ENCODE data around the gene ERBB3.
A peak's percentile ranks its signal among the peaks of the same experiment; 100 is the strongest.
"Not testable (repeated sequence)": the region's sequence is repeated elsewhere in the genome, so short reads cannot be mapped to it uniquely, and the experiment has no call there.

Gene ERBB3

GRCh38 chr12:56074396-56074795 is 5.6 kb upstream of the ERBB3 start:
- TF ChIP-seq ARNT (IDR thresholded peaks at IDR 0.05) (no peak), SUZ12 (IDR thresholded peaks at IDR 0.05) (no peak), ZNF384 (IDR thresholded peaks at IDR 0.05) (no peak), FOXA1 (IDR thresholded peaks at IDR 0.05) (no peak), SP1 (IDR thresholded peaks at IDR 0.05) (no peak), NFRKB (IDR thresholded peaks at IDR 0.05) (no peak), LEF1 (IDR thresholded peaks at IDR 0.05; ENCODE audit: borderline replicate concordance) (no peak), L3MBTL2 (conservative IDR thresholded peaks at IDR 0.05) (no peak), ELF4 (IDR thresholded peaks at IDR 0.05) (no peak)
- CTCF ChIA-PET = interaction anchor here (0.6 to 0.9 kb wide), 2 partner anchors 11 kb away, joined by 3 to 4 read pairs; no protein-coding TSS in a partner anchor
- POLR2A ChIA-PET = interaction anchor here (2.5 kb wide), 1 partner anchor 30 kb away, joined by 13 read pairs; the partner anchor contains the start of gene PA2G4
- DNase-seq (ENCODE audit: extremely low spot score) = no peak

- ChIA-PET POLR2A (interaction anchor here (0.9 to 7.3 kb wide), 4 partner anchors 25 to 143 kb away, joined by 3 to 65 read pairs (median 3); partner anchors contain the start of genes PA2G4, RNF41 and ZC3H10), CTCF (interaction anchor here (0.7 kb wide), 1 partner anchor 1151 kb away, joined by 3 read pairs; the partner anchor contains the start of gene SHMT2)
- not testable (repeated sequence) for DNase-seq (ENCODE audit: extremely low spot score)
Observed at GRCh38 chr12:56077966-56078365, 2.0 kb upstream of the ERBB3 start.

- CTCF ChIA-PET = interaction anchor here (0.7 kb wide), 1 partner anchor 1151 kb away, joined by 3 read pairs; the partner anchor contains the start of gene SHMT2
- no peak for TF ChIP-seq FOXM1 (IDR thresholded peaks at IDR 0.05; ENCODE audit: borderline replicate concordance)
- no peak for TF ChIP-seq ZNF384 (IDR thresholded peaks at IDR 0.05)
- no peak for TF ChIP-seq BHLHE40 (IDR thresholded peaks at IDR 0.05; ENCODE audit: borderline replicate concordance)
- TF ChIP-seq HDGF (IDR thresholded peaks at IDR 0.05; ENCODE audit: borderline replicate concordance) = no peak
- TF ChIP-seq SP1 (IDR thresholded peaks at IDR 0.05) = no peak
- no peak for TF ChIP-seq CTBP1 (IDR thresholded peaks at IDR 0.05; ENCODE audit: borderline replicate concordance)
- TF ChIP-seq NFRKB (IDR thresholded peaks at IDR 0.05) = no peak
- TF ChIP-seq L3MBTL2 (conservative IDR thresholded peaks at IDR 0.05) = no peak
- POLR2A ChIA-PET = interaction anchor here (1.2 to 7.3 kb wide), 7 partner anchors 11 to 144 kb away, joined by 3 to 65 read pairs (median 6); partner anchors contain the start of genes PA2G4, RNF41 and ZC3H10
- DNase-seq (ENCODE audit: extremely low spot score) = no peak
Observed at GRCh38 chr12:56078427-56078826, 1.5 kb upstream of the ERBB3 start.

DNA sequence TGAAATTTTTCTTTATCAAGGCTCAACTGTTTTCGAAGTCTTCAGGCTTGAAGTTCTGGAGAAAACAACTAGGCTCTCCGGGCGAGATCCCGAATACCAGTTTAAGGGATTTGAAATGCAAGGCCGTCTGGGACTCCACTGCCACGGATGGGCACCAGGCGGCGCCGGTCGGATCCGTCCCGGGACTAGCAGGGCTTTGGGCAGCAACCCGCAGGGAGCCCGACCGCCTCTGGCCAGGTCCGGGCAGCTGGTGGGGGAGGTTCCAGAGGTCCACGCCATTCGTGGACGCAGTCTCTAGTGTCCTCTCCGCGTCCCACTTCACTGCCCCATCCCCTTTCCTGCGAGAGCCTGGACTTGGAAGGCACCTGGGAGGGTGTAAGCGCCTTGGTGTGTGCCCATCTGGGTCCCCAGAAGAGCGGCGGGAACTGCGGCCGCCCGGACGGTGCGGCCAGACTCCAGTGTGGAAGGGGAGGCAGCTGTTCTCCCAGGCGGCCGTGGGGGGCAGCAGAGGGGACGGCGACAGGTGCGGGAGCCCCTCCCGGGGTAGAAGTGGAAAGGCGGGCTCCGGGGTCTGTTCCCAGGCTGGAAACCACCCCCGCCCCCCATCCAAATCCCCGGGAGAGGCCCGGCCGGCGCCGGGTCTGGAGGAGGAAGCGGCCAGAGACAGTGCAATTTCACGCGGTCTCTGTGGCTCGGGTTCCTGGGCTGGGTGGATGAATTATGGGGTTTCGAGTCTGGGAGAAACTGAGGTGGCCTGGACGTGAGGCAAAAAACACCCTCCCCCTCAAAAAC is 838 bp upstream of the ERBB3 start:
- ChIA-PET POLR2A (interaction anchor here (0.6 to 7.3 kb wide), 13 partner anchors 9 to 261 kb away, joined by 3 to 65 read pairs (median 6); partner anchors contain the start of genes ORMDL2, PA2G4, RAB5B and RNF41), CTCF (interaction anchor here (0.6 to 1.4 kb wide), 9 partner anchors 10 to 108 kb away, joined by 3 to 11 read pairs (median 3); partner anchors contain the start of gene ESYT1)

DNA sequence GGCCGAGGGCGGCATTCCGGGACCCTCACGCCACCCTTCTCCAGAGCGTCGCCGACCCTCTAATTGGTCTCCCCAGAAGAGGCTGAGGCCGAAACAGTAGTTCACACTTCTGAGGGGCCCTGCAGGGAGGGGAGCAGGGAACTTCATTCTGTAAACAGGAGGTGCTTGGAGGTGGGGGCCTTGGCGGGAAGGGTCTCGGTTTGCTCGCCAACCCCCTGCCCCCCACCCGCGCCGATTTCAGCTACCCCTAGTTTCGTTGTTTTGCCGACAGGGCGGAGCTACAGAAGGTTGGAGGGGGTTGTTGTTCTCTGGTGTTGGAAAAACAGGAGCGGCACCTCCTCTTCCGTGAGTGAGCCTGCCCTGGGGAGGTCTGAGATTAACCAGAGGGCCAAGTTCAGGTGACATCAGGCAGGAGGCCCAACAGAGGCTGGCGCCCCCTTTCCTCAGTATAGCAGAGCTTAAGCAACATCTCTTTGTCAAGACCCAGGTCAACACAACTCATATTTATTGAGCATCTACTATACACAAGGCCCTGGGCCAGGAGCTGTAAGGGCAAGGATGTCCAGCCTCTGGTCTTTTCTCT is 682 bp downstream of the ERBB3 start:
- CTCF ChIA-PET = interaction anchor here (1.3 kb wide), 1 partner anchor 109 kb away, joined by 3 read pairs; the partner anchor contains the start of gene SMARCC2
- POLR2A ChIA-PET = interaction anchor here (1.0 to 7.3 kb wide), 5 partner anchors 10 to 263 kb away, joined by 3 to 65 read pairs (median 6); partner anchors contain the start of genes ORMDL2, PA2G4, RPL41 and SARNP
- peak; percentile 6 for DNase-seq (ENCODE audit: extremely low spot score)
- TF ChIP-seq L3MBTL2 (conservative IDR thresholded peaks at IDR 0.05) (no peak), FOXA1 (IDR thresholded peaks at IDR 0.05) (no peak), BHLHE40 (IDR thresholded peaks at IDR 0.05; ENCODE audit: borderline replicate concordance) (no peak), ZNF384 (IDR thresholded peaks at IDR 0.05) (no peak), FOXM1 (IDR thresholded peaks at IDR 0.05; ENCODE audit: borderline replicate concordance) (no peak), ELF4 (IDR thresholded peaks at IDR 0.05) (no peak), PKNOX1 (IDR thresholded peaks at IDR 0.05) (no peak), SUZ12 (IDR thresholded peaks at IDR 0.05) (no peak), CTBP1 (IDR thresholded peaks at IDR 0.05; ENCODE audit: borderline replicate concordance) (no peak), SP1 (IDR thresholded peaks at IDR 0.05) (no peak), TARDBP (IDR thresholded peaks at IDR 0.05) (no peak), NFRKB (IDR thresholded peaks at IDR 0.05) (no peak), HDGF (IDR thresholded peaks at IDR 0.05; ENCODE audit: borderline replicate concordance) (no peak)

More for the DNA sequence above, 838 bp upstream of the ERBB3 start:
- peak; percentile 82 for DNase-seq (ENCODE audit: extremely low spot score)
- TF ChIP-seq PKNOX1 (IDR thresholded peaks at IDR 0.05) = no peak
- 0 out of 2 replicates have a peak, but pooled peaks have one; percentile 17 for TF ChIP-seq LEF1 (IDR thresholded peaks at IDR 0.05; ENCODE audit: borderline replicate concordance)

DNA sequence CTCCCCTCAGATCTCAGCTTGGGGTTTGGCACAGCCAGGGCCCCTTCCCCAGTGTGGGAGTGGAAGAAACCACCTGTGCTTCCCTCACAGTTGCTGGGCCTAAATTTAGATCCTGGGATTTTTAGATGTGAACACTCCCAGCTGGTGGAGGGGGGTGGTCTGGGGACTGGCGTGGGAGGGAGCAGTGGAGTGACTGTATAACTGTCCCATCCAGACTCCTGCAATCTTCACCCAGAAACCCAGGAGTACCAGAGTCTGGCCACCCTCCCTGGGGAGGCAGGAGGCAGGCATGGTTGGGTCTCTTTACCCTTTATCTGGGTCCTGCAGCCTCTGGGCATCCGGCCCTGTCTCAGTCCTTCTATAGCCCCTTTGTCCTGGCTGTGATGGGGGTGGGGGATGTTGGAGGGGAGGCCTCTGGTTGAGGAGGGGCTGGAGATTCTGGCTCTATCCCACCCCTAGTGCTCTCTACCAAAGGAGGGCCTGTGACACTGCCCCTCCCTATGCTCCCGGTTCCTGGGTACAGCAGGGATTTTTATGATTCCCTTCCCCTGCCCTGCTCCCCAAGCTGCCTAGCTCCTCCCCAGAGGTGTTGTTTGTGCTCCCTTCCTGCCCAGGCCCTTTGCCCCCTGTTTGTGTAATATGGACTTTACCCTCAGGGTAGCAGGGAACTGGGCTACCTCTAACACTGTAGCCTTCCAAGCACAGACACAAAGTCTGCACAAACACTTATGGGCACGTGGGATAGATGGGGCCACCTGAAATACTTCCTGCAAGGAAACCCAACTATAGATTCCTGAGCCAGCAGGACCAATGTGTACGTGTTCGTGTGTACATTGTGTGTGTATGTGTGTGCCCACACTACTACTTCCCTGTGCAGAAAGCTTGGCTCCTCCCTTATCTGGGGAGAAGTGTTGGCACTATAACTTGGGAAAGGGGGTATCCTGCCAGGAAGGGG is 1.7 kb downstream of the ERBB3 start:
- CTCF ChIA-PET = interaction anchor here (1.1 to 1.3 kb wide), 2 partner anchors 10 to 108 kb away, joined by 3 read pairs; partner anchors contain the start of gene SMARCC2
- TF ChIP-seq LEF1 (IDR thresholded peaks at IDR 0.05; ENCODE audit: borderline replicate concordance) (no peak), SUZ12 (IDR thresholded peaks at IDR 0.05) (no peak), SP1 (IDR thresholded peaks at IDR 0.05) (no peak), FOXA1 (IDR thresholded peaks at IDR 0.05) (no peak), ARNT (IDR thresholded peaks at IDR 0.05) (no peak), PKNOX1 (IDR thresholded peaks at IDR 0.05) (no peak)
- POLR2A ChIA-PET = interaction anchor here (1.1 to 7.3 kb wide), 3 partner anchors 21 to 36 kb away, joined by 3 to 65 read pairs (median 19); partner anchors contain the start of genes PA2G4, RPL41 and ZC3H10
- DNase-seq (ENCODE audit: extremely low spot score) = no peak

All from HEK293T (cell line).